Measurements from ENCODE around the gene SUSD4.
A peak's percentile ranks its signal among the peaks of the same experiment; 100 is the strongest.

Gene SUSD4

GRCh38 chr1:223341121-223341520, 22.9 kb downstream of the SUSD4 start:
- in situ Hi-C loops (cut with HindIII; ENCODE audit: low sequenced_read_pairs) = no loop called here
- no peak overlapping the region for H3K4me3 ChIP-seq (ENCODE audit: low read depth, low read length)
- TF ChIP-seq, protein P1, sequence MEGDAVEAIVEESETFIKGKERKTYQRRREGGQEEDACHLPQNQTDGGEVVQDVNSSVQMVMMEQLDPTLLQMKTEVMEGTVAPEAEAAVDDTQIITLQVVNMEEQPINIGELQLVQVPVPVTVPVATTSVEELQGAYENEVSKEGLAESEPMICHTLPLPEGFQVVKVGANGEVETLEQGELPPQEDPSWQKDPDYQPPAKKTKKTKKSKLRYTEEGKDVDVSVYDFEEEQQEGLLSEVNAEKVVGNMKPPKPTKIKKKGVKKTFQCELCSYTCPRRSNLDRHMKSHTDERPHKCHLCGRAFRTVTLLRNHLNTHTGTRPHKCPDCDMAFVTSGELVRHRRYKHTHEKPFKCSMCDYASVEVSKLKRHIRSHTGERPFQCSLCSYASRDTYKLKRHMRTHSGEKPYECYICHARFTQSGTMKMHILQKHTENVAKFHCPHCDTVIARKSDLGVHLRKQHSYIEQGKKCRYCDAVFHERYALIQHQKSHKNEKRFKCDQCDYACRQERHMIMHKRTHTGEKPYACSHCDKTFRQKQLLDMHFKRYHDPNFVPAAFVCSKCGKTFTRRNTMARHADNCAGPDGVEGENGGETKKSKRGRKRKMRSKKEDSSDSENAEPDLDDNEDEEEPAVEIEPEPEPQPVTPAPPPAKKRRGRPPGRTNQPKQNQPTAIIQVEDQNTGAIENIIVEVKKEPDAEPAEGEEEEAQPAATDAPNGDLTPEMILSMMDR (IDR thresholded peaks at IDR 0.05; ENCODE audit: low read depth, low read length, missing control alignments) = no peak
- DNase-seq (ENCODE audit: low read depth) = no peak

DNA sequence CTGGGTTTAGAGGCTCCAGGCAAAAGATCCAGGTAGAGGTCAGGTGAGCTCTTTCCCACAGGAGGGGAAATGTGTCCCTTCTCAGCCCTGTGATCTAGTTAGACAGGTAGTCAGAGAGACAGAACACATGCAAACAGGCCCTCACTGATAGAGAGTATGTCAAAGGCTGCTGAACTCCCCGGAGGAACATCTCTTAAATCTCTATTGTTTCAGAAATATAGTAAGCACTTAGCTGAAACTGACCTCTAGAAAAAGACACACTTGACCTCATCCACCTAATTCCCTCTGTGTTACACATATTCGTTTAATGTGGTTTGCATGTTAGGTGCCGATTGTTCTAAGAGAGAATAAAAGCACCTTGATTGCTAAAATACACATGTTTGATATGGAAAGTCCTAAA, 23.3 kb downstream of the SUSD4 start:
- H3K4me3 ChIP-seq (ENCODE audit: low read depth, low read length) = no peak overlapping the region
- TF ChIP-seq, protein P1 (IDR thresholded peaks at IDR 0.05; ENCODE audit: low read depth, low read length, missing control alignments) = no peak
- in situ Hi-C loops (cut with HindIII; ENCODE audit: low sequenced_read_pairs) = no loop called here
- no peak for DNase-seq (ENCODE audit: low read depth)

- in situ Hi-C loops (cut with HindIII; ENCODE audit: low sequenced_read_pairs) = loop anchor here (5.0 kb wide), 1 partner anchor 43 kb away; no protein-coding TSS in a partner anchor
- no peak overlapping the region for H3K4me3 ChIP-seq (ENCODE audit: low read depth, low read length)
- DNase-seq (ENCODE audit: low read depth) = no peak
- TF ChIP-seq, protein P1 (IDR thresholded peaks at IDR 0.05; ENCODE audit: low read depth, low read length, missing control alignments) = no peak
Measured at GRCh38 chr1:223339861-223340260, 24.1 kb downstream of the SUSD4 start.

DNA sequence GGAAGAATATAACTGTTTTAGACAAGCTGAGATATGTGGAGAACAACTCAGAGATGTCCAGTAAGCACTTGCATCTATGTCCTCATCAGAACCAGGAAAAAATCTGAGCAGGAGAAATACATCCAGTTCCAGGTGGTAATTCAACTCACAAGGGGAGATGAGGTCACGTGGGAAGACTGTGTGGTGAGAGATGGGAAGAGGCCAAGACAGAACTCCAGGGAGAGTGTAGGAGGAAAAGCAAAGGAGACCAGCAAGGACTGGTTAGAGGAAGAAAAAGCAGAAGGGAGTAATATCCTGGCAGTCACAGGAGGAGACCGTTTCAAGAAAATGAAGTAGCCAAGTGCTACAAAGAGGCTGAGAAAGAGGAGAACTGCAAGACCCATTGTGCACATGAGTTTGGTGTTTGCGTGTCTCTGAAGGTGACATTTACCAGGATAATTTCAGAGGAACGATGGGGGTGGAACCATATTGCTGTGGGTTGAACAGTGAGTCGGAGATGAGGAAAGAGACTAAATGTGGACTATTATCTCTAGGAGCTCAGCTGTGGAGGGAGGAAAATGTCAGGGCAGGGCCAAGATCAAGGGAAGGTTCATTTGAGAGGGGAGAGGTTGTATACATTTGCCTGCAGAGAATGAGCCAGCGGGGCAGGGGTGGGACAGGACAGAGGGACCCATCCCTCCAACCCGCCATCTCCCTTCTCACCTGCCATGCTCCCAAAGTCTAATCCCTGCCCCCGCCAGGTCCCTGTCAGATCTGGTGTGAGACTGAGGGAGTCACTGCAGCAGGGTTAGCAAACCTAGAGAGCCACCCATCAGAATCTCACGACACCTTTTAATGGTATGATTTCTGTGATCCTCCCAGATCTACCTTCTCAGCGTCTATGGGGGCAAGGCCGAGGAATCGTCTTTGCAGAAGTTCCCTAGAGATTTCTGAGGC, 24.9 kb downstream of the SUSD4 start:
- H3K4me3 ChIP-seq (ENCODE audit: low read depth, low read length) = no peak overlapping the region
- DNase-seq (ENCODE audit: low read depth) = peak; percentile 39
- TF ChIP-seq, protein P1 (IDR thresholded peaks at IDR 0.05; ENCODE audit: low read depth, low read length, missing control alignments) = no peak
- in situ Hi-C loops (cut with HindIII; ENCODE audit: low sequenced_read_pairs) = loop anchor here (5.0 kb wide), 1 partner anchor 42 kb away; no protein-coding TSS in a partner anchor

DNA sequence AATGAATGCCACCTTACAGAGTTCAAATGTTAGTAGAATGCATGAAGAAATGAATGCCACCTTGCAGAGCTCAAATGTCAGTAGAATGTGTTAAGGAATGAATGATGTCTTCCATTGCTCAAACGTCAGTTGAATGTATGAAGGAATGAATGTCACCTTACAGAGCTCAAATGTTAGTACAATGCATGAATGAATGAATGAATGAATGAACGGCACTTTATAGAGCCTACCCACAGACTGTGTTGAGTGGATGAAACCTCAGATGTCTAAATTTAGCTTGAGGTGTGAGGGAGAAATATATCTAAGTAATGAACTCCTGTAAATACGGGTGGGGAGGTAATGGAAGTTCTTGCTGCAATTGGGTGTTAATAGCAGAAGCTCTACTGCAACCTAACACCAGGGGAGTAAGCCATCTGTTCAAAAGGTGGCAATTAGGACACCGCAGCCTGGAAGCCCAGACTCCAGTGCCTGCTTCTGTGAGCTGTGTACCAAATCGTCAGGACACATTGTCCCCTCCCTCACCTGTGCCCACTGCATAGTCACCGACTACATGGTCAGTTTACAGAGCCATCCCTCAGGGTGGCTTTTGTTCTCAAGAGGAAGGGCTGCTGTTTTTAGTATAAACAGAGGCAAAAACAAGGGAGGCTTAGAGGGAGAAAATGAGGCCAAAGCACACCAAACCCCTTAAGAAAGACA, 26.7 kb downstream of the SUSD4 start:
- TF ChIP-seq, protein P1 (IDR thresholded peaks at IDR 0.05; ENCODE audit: low read depth, low read length, missing control alignments) = no peak
- in situ Hi-C loops (cut with HindIII; ENCODE audit: low sequenced_read_pairs) = loop anchor here (5.0 kb wide), 1 partner anchor 40 kb away; no protein-coding TSS in a partner anchor

GRCh38 chr1:223334156-223334555, 29.8 kb downstream of the SUSD4 start:
- TF ChIP-seq, protein P1 (IDR thresholded peaks at IDR 0.05; ENCODE audit: low read depth, low read length, missing control alignments) = no peak
- H3K4me3 ChIP-seq (ENCODE audit: low read depth, low read length) = no peak overlapping the region
- in situ Hi-C loops (cut with HindIII; ENCODE audit: low sequenced_read_pairs) = no loop called here
- DNase-seq (ENCODE audit: low read depth) = no peak

More for the DNA sequence above, 26.7 kb downstream of the SUSD4 start:
- no peak for DNase-seq (ENCODE audit: low read depth)
- no peak overlapping the region for H3K4me3 ChIP-seq (ENCODE audit: low read depth, low read length)

Measured in astrocyte of the cerebellum (primary cell).